GM23248 (cell line): ENCODE results near the gene ARMC8. TPM values are rescaled to one million over a fixed set of nuclear protein-coding genes. Genes with fewer than 3 reads are reported as not detected.
A peak's percentile ranks its signal among the peaks of the same experiment; 100 is the strongest.

ENCODE experiments used
- DNase-seq: peaks from one replicate; pipeline ENCODE4 v3.0.0-alpha.2; 2015
- H2AFZ ChIP-seq: fragments of 200-600 bp; sonication (generic); 2 replicates; pipeline ENCODE4 v1.6.1; 2016; ENCODE audit warnings: antibody characterized with exemption
- H3F3A ChIP-seq: fragments of 200-600 bp; sonication (generic); 2 replicates; pipeline ENCODE4 v1.6.1; 2016; ENCODE audit warnings: mild to moderate bottlenecking, antibody characterized with exemption, mixed run types; ENCODE audit not compliant: insufficient read depth
- H3K27ac ChIP-seq: fragments of 200-600 bp; sonication (generic); 2 replicates; pipeline ENCODE4 v1.5.1; 2016; ENCODE audit warnings: mild to moderate bottlenecking
- H3K27me3 ChIP-seq: fragments of 200-600 bp; sonication (generic); replicated peaks from 2 replicates; pipeline ENCODE4 v1.6.1; 2016; ENCODE audit warnings: mild to moderate bottlenecking; ENCODE audit not compliant: insufficient read depth
- H3K36me3 ChIP-seq: fragments of 200-600 bp; sonication (generic); 2 replicates; pipeline ENCODE4 v1.6.1; 2016; ENCODE audit warnings: low read depth, mild to moderate bottlenecking
- H3K4me1 ChIP-seq: fragments of 200-600 bp; sonication (generic); 2 replicates; pipeline ENCODE4 v1.6.1; 2016; ENCODE audit warnings: mild to moderate bottlenecking; ENCODE audit not compliant: insufficient read depth
- H3K4me2 ChIP-seq: fragments of 200-600 bp; sonication (generic); one replicate; pipeline ENCODE4 v1.6.1; 2016; ENCODE audit warnings: mild to moderate bottlenecking; ENCODE audit not compliant: unreplicated experiment
- H3K4me3 ChIP-seq: fragments of 200-600 bp; sonication (generic); 2 replicates; pipeline ENCODE4 v1.5.1; 2016; ENCODE audit warnings: mild to moderate bottlenecking
- H3K79me2 ChIP-seq: fragments of 200-600 bp; sonication (generic); 2 replicates; pipeline ENCODE4 v1.6.1; 2016; ENCODE audit warnings: mild to moderate bottlenecking; ENCODE audit not compliant: insufficient read depth
- H3K9ac ChIP-seq: fragments of 200-600 bp; sonication (generic); 2 replicates; pipeline ENCODE4 v1.6.1; 2016; ENCODE audit warnings: mild to moderate bottlenecking
- H3K9me2 ChIP-seq: fragments of 200-600 bp; sonication (generic); 2 replicates; pipeline ENCODE4 v1.6.1; 2016; ENCODE audit warnings: mixed run types, mild to moderate bottlenecking, moderate library complexity; ENCODE audit not compliant: insufficient read depth
- H3K9me3 ChIP-seq: fragments of 200-600 bp; sonication (generic); one replicate; pipeline ENCODE4 v1.6.1; 2017; ENCODE audit warnings: low read depth
- H4K20me1 ChIP-seq: fragments of 200-600 bp; sonication (generic); 2 replicates; pipeline ENCODE4 v1.6.0; 2016; ENCODE audit not compliant: insufficient read depth
- EZH2 ChIP-seq: fragments of 200-600 bp; sonication (generic); IDR thresholded peaks from 2 replicates; pipeline ENCODE4 v1.6.1; 2018; ENCODE audit warnings: antibody characterized with exemption, mild to moderate bottlenecking; ENCODE audit not compliant: insufficient read depth, poor library complexity, severe bottlenecking
- EZH2phosphoT487 ChIP-seq: fragments of 200-600 bp; sonication (generic); IDR thresholded peaks from 2 replicates; pipeline ENCODE4 v1.6.1; 2018; ENCODE audit warnings: antibody characterized with exemption, moderate library complexity, mild to moderate bottlenecking, low read depth; ENCODE audit not compliant: insufficient read depth
- WGBS, 2 experiments: methylation state at CpG; one replicate each; pipeline ENCODE4 v1.1.6; 2015 to 2017; ENCODE audit warnings: low lambda C conversion rate in 2 of 2, low coverage in 1 of 2; ENCODE audit errors: missing lambda C conversion rate in 2 of 2; 5-methylcytosine and 5-hydroxymethylcytosine counted together
- in situ Hi-C: fragments of 300-500 bp; cut with MboI; formaldehyde crosslinking; loops from 2 replicates; pipeline ENCODE4 v1.15.0; 2020
- polyA plus RNA-seq: library from polyadenylated mRNA; unstranded; fragments of >200 nt; fragmentation: Nextera tagmentation; extraction: Ambion mirVana; gene quantifications from 2 replicates; pipeline ENCODE4 v1.2.1, GENCODE V29; 2016
- total RNA-seq: library from RNA; depleted of rRNA; stranded (reverse); fragments of >200 nt; shearing (Covaris generic); gene quantifications from 2 replicates; pipeline ENCODE4 v1.2.3, GENCODE V29; 2014

The ARMC8 gene
- total and polyA plus RNA-seq, 2 experiments from 2014 or later = 30.1 to 32.9 TPM

- H2AFZ ChIP-seq = peak overlapping the region; percentile 89
- in situ Hi-C loops = no loop called here
- DNase-seq = no peak
Observed at GRCh38 chr3:138186221-138186620, 880 bp upstream of the ARMC8 start.

GRCh38 chr3:138186803-138187295 lies 252 bp upstream of the ARMC8 start:
- TF ChIP-seq EZH2 = no peak
- no peak for TF ChIP-seq EZH2phosphoT487
- peaks cover 40% of the 10 kb centered on the region for H3K79me2 ChIP-seq
- peak overlapping the region; percentile 88 for H3K4me3 ChIP-seq
- H2AFZ ChIP-seq = peak overlapping the region; percentile 89
- H3K9me3 ChIP-seq = no peaks in the 10 kb centered on the region
- DNase-seq = peak; percentile 94
- H3K27ac ChIP-seq = peak overlapping the region; percentile 93
- WGBS, 2 experiments = 0 to 1% methylated on average over 25 of the region's 25 CpGs
- no peaks in the 10 kb centered on the region for H3K9me2 ChIP-seq
- H3K27me3 ChIP-seq = no peaks in the 10 kb centered on the region
- peak overlapping the region; percentile 95 for H3K9ac ChIP-seq
- peak overlapping the region; percentile 99 for H3K4me2 ChIP-seq
- peaks cover 13% of the 10 kb centered on the region for H3F3A ChIP-seq
- H3K36me3 ChIP-seq = 0 out of 2 replicates have a peak, but pooled peaks cover 4% of the 10 kb centered on the region
- in situ Hi-C loops = no loop called here
- H3K4me1 ChIP-seq = peaks cover 15% of the 10 kb centered on the region
- no peaks in the 10 kb centered on the region; the same call in 1 of the 2 replicates for H4K20me1 ChIP-seq

More at GRCh38 chr3:138186221-138186620, 880 bp upstream of the ARMC8 start:
- Histone ChIP-seq H3K9me3 (no peaks in the 10 kb centered on the region), H3K9ac (peak overlapping the region; percentile 95), H3K4me3 (peak overlapping the region; percentile 88), H3K9me2 (no peaks in the 10 kb centered on the region), H3K4me2 (peak overlapping the region; percentile 99), H3K27me3 (no peaks in the 10 kb centered on the region), H3K79me2 (peaks cover 34% of the 10 kb centered on the region), H3F3A (peaks cover 13% of the 10 kb centered on the region), H4K20me1 (no peaks in the 10 kb centered on the region; the same call in 1 of the 2 replicates), H3K36me3 (0 out of 2 replicates have a peak, but pooled peaks cover 4% of the 10 kb centered on the region), H3K4me1 (peaks cover 15% of the 10 kb centered on the region), H3K27ac (no peak overlapping the region)
- TF ChIP-seq EZH2phosphoT487 (no peak), EZH2 (no peak)
- 88 to 100% methylated on average over 2 of the region's 2 CpGs for WGBS, 2 experiments

- TF ChIP-seq EZH2 (no peak), EZH2phosphoT487 (no peak)
- H3K79me2 ChIP-seq = peaks cover 53% of the 10 kb centered on the region
- peak; percentile 83 for DNase-seq
Observed at GRCh38 chr3:138188013-138188730, 1.1 kb downstream of the ARMC8 start.

GRCh38 chr3:138195481-138195880 lies 8.4 kb downstream of the ARMC8 start:
- Histone ChIP-seq H2AFZ (no peak overlapping the region), H3K27ac (no peak overlapping the region), H3K27me3 (no peaks in the 10 kb centered on the region), H3K79me2 (peaks cover 100% of the 10 kb centered on the region), H3K9me3 (no peaks in the 10 kb centered on the region), H3K4me1 (no peaks in the 10 kb centered on the region), H3K4me2 (no peak overlapping the region), H3K9ac (no peak overlapping the region), H3K9me2 (no peaks in the 10 kb centered on the region), H3F3A (no peaks in the 10 kb centered on the region), H3K36me3 (0 out of 2 replicates have a peak, but pooled peaks cover 3% of the 10 kb centered on the region), H3K4me3 (no peak overlapping the region), H4K20me1 (peaks cover 17% of the 10 kb centered on the region)
- DNase-seq = no peak
- no peak for TF ChIP-seq EZH2
- TF ChIP-seq EZH2phosphoT487 = no peak
- WGBS, 2 experiments = 58 to 66% methylated on average over 2 of the region's 2 CpGs
- in situ Hi-C loops = no loop called here

More at GRCh38 chr3:138188013-138188730, 1.1 kb downstream of the ARMC8 start:
- Histone ChIP-seq H3K36me3 (0 out of 2 replicates have a peak, but pooled peaks cover 4% of the 10 kb centered on the region), H3K9ac (peak overlapping the region; percentile 95), H3K9me3 (no peaks in the 10 kb centered on the region), H3K27me3 (no peaks in the 10 kb centered on the region), H3F3A (peaks cover 13% of the 10 kb centered on the region), H3K4me1 (peaks cover 15% of the 10 kb centered on the region), H3K9me2 (no peaks in the 10 kb centered on the region), H3K4me2 (peak overlapping the region; percentile 99), H3K27ac (peak overlapping the region; percentile 93), H4K20me1 (no peaks in the 10 kb centered on the region; the same call in 1 of the 2 replicates), H3K4me3 (peak overlapping the region; percentile 88), H2AFZ (peak overlapping the region; percentile 89)
- in situ Hi-C loops = no loop called here
- 1 to 2% methylated on average over 17 of the region's 17 CpGs for WGBS, 2 experiments
